GM21528 (cell line): ENCODE measurements around the gene TF.
"Not testable (repeated sequence)": the region's sequence is repeated elsewhere in the genome, so short reads cannot be mapped to it uniquely, and the experiment has no call there.

Source experiments
- ATAC-seq: cut with Tn5 transposase; IDR thresholded peaks from one replicate; pipeline ENCODE4 v1.9.1; 2021; ENCODE audit warnings: mild to moderate bottlenecking, moderate library complexity; ENCODE audit not compliant: unreplicated experiment, low FRiP score

Gene TF

GRCh38 chr3:133745981-133746711 lies at the start of gene TF:
Gene TF, plus strand, starts transcription at chr3:133746393. Its CDS starts 48 bp downstream, at chr3:133746441.
- ATAC-seq, result no peak

GRCh38 chr3:133697960-133698359 lies 48.2 kb upstream of the TF start:
- ATAC-seq, result no peak

GRCh38 chr3:133699467-133699866 lies 46.7 kb upstream of the TF start:
- ATAC-seq, result no peak

DNA sequence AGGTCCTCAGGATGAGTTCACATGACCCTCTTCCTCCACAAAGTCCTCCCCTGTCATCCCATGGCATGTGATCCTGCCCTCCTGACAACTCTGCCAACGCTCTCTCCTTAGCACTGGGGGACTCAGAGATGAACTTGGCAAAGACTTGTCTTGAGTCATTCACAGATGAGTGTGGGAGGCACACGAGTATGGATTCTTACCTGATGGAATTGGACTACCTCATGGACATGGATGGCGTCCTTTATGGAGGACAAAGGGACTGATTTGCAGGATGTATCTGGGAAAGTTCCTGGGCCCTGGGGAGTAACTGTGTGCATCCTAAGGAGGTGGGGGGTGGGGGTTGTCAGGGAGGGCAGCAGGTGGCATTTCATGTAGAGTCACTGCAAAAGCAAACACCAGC lies 46.3 kb upstream of the TF start:
- no peak for ATAC-seq

DNA sequence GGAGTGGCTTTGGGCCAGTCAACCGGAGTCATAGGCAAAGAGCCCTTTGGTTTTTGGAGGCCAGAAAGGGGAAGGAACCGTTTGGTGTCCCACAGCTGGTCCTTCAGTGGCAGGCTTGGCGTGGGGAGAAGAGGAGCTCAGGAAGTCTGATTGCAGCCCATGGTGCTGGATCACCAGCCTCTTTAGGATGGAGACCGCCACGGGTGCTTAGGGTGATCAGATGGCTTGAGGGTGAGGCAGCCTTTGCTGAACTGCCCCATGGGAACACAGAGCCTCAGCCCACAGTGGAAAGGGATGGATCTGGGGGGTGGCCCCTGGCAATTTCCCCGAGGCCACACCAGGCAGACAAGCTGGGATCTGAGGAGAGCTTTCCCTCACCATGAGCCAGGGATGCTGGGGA lies 45.8 kb upstream of the TF start:
- ATAC-seq, result no peak

DNA sequence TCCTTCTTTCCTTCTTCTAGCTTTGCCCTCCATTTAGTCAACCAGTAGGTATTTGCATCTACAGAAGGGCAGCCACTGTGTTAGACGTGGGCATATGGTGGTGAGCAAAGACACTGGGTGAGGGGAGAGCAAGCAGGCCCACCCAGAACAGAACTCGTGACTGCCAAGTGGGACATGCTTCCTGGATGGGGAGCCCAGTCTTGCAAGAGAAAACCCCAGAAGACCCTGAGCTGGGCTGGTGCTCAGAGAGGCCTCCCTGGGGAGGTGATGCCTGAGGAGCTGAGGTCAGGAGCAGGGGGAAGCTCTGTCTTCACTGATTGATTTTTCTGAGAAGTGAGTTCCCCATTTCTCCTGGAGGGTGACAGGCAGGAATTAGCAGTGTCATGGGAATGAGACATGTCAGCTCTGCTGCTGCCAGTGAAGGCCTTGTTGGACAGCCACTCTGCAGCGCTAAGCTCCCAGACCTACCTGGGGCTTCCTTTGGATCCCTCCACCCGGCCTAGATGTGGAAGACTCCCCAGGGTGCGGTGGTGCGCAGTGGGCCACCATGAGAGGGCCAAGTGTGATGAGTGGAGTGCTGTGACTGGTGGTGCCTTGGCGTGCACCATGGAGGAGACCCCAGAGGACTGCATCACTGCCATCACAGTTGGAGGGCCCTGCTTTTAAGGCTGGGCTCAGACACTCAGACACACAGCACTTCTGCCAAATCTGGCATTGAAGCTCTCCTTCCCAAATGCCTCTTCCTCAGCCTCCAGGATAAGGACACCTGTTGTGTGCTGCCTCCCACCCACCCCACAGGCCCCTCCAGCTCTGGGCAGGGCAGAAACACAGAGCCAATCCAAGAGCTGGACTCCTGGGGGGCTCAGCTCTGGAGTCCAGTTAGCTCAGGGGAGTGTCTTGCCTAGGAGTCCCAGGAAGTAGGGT lies 44.5 kb upstream of the TF start:
- no peak for ATAC-seq

DNA sequence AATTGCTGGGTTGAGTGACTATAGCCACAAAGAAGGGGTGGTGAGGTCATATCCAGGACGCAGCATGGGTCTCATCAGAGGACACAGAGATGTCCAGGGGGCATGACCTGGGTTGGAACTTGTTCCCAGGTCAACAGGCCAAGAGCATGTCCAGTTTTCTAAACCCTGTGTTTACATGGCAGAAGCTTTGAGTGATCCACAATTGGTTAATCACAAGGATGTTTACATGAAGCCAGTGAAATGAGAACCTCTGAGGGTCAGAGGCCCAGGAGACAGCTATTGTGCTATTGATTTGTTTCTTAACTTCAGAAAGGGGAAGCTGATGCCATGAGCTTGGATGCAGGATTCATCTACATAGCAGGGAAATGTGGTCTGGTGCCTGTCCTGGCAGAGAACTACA lies 42.3 kb upstream of the TF start:
- ATAC-seq, result no peak

DNA sequence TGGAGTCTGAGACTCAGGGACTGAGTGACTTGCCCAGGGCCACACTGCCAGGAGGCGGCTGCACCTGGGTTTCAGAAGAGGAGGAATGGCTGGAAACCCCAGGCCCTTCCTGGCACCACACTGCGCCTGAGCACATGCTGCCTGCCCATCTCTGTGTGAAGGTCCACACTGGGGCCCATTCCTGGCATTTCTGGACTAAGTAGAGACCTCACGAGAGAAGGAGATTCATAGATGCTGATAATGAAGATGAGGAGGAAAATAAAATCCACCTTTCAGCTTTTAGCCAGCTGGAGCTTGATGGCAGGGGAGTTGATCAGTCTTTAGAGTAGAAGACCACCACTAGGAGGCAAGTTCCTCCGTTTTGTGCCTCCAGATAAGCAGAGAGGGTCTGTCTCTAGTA lies 40.2 kb upstream of the TF start:
- ATAC-seq, result no peak

DNA sequence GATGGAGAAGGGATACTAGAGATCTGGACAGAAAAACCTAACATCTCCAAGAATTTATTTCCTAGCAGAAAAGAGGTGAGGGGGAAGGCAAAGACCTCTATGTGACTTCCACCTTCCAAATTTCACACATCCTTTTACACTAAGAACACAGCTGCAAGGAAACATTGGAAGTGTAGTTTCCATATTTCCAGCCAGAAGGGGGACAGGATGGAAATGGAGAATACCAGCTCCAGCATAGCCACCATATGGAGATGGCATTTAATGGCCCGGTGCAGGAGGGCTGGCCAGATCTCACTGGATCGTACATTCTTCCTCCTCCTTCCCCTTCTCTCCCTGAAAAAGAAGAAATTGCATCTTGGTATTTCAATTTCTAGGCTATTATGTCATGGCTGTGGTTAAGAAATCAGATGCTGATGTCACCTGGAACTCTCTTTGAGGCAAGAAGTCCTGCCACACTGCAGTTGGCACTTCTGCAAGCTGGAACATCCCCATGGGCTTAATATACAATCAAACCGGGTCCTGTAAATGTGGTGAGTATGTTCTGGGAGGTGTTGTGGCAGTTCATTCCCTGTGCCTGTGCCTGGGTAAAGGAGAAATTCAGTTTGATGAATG lies 36.9 kb upstream of the TF start:
- ATAC-seq, result no peak

GRCh38 chr3:133711013-133711412 lies 35.2 kb upstream of the TF start:
- ATAC-seq, result no peak

DNA sequence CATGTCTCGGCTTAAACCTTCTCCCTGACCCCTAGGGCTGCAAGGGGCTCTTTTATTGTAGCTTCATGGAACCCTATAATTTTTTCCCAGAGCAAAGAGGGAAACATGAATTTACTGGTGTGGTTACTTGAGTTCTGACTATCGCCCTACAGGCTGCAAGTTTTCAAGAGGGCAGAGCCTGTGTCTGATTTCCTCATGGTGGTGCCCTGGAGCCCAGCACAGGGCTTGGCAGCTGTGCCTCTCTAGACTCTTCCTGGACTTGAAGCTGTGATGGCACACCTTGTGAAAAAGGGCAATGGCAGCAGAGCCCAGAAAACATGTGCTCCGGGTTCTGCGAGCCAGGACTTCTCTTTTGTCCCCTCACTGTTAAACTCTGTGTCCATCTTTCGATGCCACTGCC lies 34.2 kb upstream of the TF start:
- no peak for ATAC-seq

- no peak for ATAC-seq
These were observed 32.8 kb upstream of the TF start for GRCh38 chr3:133713347-133713746.

- no peak for ATAC-seq
These were observed 28.8 kb upstream of the TF start for GRCh38 chr3:133717424-133717823.

DNA sequence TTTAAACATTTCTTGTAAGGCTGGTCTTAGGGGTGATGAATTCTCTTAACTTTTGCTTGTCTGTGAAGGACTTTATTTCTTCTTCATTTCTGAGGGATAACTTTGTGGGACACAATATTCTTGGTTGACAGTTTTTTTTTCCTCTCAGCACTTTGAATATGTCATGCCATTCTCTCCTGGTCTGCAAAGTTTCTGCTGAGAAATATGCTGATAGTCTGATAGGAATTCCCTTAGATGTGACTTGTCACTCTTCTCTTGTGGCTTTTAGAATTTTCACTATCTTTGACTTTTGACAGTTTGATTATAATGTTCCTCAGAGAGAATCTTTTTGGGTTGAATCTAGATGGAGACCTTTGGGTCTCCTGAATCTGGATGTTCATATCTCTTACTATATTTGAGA lies 23.3 kb upstream of the TF start:
- ATAC-seq, result no peak

GRCh38 chr3:133730993-133731392 lies 15.2 kb upstream of the TF start:
- no peak for ATAC-seq

DNA sequence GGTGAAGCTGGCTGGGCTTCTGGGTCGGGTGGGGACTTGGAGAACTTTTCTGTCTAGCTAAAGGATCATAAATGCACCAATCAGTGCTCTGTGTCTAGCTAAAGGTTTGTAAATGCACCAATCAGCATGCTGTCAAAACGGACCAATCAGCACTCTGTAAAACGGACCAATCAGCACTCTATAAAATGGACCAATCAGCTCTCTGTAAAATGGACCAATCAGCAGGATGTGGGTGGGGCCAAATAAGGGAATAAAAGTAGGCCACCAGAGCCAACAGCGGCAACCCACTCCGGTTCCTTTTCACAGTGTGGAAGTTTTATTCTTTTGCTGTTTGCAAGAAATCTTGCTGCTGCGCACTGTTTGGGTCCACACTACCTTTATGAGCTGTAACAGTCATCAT lies 14.0 kb upstream of the TF start:
- ATAC-seq, result not testable (repeated sequence)

DNA sequence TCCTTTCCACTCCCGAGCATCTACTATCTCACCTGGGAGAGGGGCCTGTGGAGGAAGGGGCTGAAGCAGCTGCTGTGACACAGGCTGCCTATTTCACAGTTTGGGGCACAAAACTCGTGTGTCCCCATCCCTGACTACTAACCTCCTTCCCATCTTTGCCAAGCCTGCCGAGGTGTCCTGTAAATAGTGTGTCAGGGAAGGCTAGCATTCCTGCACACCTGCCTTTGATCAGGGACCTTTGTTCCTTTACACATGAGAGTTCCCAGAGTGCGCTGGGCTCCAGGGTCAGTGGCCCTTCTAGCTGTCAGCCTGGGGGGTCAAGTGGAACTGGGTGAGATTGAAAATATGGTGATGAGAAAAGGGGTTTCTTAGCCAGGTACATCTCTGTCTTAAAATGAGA lies 13.0 kb upstream of the TF start:
- ATAC-seq, result no peak

DNA sequence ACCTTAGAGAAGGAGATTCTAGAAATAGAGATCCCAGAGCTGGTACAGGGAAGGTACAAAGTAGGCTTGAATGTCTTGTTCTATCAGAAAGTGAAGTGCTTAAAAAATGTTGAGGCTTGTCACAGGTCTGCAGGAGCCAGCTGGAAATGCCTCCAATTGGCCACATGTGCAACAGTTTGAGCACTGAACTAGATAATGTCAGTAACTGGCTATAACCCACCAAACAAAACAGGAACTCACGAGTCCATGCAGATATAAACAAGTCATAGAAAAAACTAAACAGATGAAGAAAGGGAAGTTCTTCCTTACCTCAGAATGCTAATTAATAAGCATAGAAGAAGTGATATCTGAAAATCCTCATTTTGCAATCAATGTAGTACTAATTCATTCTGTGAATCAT lies 11.9 kb upstream of the TF start:
- no peak for ATAC-seq

DNA sequence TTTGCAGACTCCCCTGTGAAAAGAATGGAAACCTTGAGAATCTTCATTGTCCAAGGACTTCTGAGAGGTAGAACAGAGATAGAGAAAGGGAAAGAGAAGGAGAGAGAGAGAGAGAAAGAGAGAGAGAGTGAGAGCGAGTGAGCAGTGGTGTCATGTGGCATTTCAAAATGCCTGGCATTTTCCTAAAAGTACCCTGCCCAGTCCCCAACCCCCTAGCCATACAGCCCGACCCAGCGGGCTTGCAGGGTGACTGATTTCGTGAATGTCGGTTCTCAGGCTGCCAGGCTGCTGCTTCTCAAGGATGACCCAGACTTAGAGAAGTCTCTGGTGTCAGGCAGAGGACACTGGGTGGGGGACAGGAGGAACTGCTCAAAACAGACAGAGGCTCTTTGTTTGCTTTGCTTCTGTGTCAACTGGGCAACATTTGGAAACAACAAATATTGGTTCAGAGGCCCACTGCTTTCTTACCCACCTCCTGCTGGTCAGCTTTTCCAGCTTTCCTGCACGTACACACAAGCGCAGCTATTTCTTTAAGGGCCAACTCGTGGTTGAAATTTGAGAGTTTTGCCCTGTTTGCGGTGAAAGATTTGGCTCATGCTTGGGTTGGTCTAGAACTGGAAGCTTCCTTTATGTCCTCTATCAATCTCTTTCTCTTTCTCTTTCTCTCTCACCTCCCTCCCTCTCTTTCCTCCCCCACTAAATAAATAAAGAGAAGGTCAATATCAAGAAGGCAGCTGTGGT lies 3.7 kb upstream of the TF start:
- ATAC-seq, result no peak

GRCh38 chr3:133744241-133744640 lies 2.0 kb upstream of the TF start:
- ATAC-seq, result no peak

DNA sequence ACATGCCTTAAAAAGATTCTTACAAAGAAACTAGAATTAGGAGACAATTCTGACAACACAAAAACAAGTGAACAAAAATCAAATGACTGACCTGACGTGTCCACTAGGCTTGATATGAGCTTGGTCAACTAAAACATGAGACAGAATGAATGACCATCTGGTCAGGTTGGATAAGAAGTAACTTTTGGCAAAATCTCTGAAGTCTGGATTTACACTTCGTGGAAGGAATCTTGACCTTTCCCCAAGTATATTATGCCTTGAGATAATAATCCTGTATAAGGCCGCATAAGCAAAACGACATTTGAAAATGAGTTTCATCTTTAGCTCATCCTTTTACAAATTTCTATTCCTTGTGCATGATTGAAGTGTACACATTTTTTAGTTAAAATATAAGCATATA lies 1.1 kb upstream of the TF start:
- no peak for ATAC-seq
